ENCODE measurements around the gene ALOX5AP.

GRCh38 chr13:30810261-30810701 is 74.9 kb downstream of the ALOX5AP start:
- TF ChIP-seq CTCF (IDR thresholded peaks at IDR 0.05) (no peak), POLR2A (IDR thresholded peaks at IDR 0.05) (no peak)

Data from right lobe of liver (tissue), 4 donors.